Transverse colon (tissue), 4 donors: Measurements from ENCODE around the gene TOLLIP.

Experiments
- POLR2AphosphoS5 ChIP-seq, 3 donors: sonication (generic); formaldehyde crosslinking; IDR thresholded peaks; one replicate each; pipeline ENCODE4 v1.6.1; 2016; ENCODE audit warnings: antibody characterized with exemption in 3 of 3
- TF ChIP-seq, protein P1 (sequence below), 5 experiments: fragments of 200-600 bp in 3 of 5; fragments of 450-650 bp in 2 of 5; sonication (generic) in 3 of 5; IDR thresholded peaks; 1 replicate in 2 of 5; 2 replicates in 3 of 5; pipeline ENCODE4 v1.5.1; 2016 to 2017; ENCODE audit warnings: antibody characterized with exemption in 5 of 5, inconsistent platforms in 3 of 5, mild to moderate bottlenecking in 2 of 5, moderate library complexity in 1 of 5

- TF ChIP-seq, protein P1, sequence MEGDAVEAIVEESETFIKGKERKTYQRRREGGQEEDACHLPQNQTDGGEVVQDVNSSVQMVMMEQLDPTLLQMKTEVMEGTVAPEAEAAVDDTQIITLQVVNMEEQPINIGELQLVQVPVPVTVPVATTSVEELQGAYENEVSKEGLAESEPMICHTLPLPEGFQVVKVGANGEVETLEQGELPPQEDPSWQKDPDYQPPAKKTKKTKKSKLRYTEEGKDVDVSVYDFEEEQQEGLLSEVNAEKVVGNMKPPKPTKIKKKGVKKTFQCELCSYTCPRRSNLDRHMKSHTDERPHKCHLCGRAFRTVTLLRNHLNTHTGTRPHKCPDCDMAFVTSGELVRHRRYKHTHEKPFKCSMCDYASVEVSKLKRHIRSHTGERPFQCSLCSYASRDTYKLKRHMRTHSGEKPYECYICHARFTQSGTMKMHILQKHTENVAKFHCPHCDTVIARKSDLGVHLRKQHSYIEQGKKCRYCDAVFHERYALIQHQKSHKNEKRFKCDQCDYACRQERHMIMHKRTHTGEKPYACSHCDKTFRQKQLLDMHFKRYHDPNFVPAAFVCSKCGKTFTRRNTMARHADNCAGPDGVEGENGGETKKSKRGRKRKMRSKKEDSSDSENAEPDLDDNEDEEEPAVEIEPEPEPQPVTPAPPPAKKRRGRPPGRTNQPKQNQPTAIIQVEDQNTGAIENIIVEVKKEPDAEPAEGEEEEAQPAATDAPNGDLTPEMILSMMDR (IDR thresholded peaks at IDR 0.05) = peak in 4 of 5 experiments; percentile 11 to 22 (median 16)
- TF ChIP-seq POLR2AphosphoS5 (IDR thresholded peaks at IDR 0.05) = no peak
Measured at GRCh38 chr11:1303126-1303821, 6.2 kb downstream of the TOLLIP start.
